ENCODE data around the gene RNF220.

- TF ChIP-seq PATZ1 (CRISPR knock-in tag; IDR thresholded peaks at IDR 0.05; ENCODE audit: borderline replicate concordance) (no peak), ARNTL (CRISPR knock-in tag; IDR thresholded peaks at IDR 0.05; ENCODE audit: borderline replicate concordance, low read depth) (no peak), ZFP30 (CRISPR knock-in tag; IDR thresholded peaks at IDR 0.05) (no peak), ESRRG (CRISPR knock-in tag; IDR thresholded peaks at IDR 0.05) (no peak), POU6F1 (CRISPR knock-in tag; IDR thresholded peaks at IDR 0.05; ENCODE audit: borderline replicate concordance, low read depth) (no peak), ZFP3 (CRISPR knock-in tag; IDR thresholded peaks at IDR 0.05) (no peak), OSR1 (CRISPR knock-in tag; IDR thresholded peaks at IDR 0.05) (no peak), RARB (CRISPR knock-in tag; IDR thresholded peaks at IDR 0.05) (no peak), PPARA (CRISPR knock-in tag; IDR thresholded peaks at IDR 0.05; ENCODE audit: borderline replicate concordance) (no peak), TSHZ2 (CRISPR knock-in tag; IDR thresholded peaks at IDR 0.05) (no peak), BACH2 (CRISPR knock-in tag; IDR thresholded peaks at IDR 0.05; ENCODE audit: borderline replicate concordance) (no peak), CREB5 (CRISPR knock-in tag; IDR thresholded peaks at IDR 0.05; ENCODE audit: low read depth) (no peak)
Observed at GRCh38 chr1:44523593-44524591, 118.8 kb downstream of the RNF220 start.

All from SK-N-SH treated with all-trans-retinoic acid at 6 μM for 48 hours (cell line).